Fibroblast of villous mesenchyme (primary cell): ENCODE results near the gene PSAP. TPM values are rescaled to one million over a fixed set of nuclear protein-coding genes. Genes with fewer than 3 reads are reported as not detected.
A peak's percentile ranks its signal among the peaks of the same experiment; 100 is the strongest.

Source experiments
- DNase-seq: peaks from one replicate; pipeline ENCODE4 v3.0.0-alpha.2; 2010; ENCODE audit warnings: low read depth
- H3K4me3 ChIP-seq: 2 replicates; pipeline ENCODE4 v1.5.1; 2011; ENCODE audit warnings: low read depth, mild to moderate bottlenecking, low read length
- CTCF ChIP-seq: IDR thresholded peaks from 2 replicates; pipeline ENCODE4 v1.5.1; 2012; ENCODE audit warnings: low read depth, mild to moderate bottlenecking, low read length; ENCODE audit not compliant: insufficient read depth
- total RNA-seq: library from RNA; depleted of rRNA; stranded (reverse); fragments of >200 nt; gene quantifications from 2 replicates; pipeline ENCODE4 v1.2.3, GENCODE V29; 2012

Gene PSAP
- total RNA-seq, 1 donor = 521 TPM

DNA sequence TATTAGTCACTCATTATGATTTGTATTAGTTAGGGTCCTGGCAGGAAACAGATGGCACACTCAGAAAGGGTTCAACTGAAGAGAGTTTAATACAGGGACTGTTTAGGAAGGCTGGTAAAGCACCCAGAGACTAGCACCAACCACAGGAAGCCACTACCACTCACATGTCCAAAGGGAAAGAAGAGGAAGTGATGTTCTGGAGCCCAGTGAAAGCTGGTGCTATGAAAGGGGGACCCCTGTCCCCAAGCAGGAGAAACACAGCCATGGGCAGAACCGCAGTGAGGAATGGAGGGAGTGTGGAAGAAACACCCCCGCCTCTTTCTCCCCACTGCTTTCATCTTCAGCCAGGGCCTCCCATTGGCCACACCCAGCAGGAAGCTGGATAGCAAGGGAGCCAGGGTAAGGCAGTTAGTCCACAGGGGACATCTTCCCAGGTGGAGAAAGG lies 74.5 kb downstream of the PSAP start:
- TF ChIP-seq CTCF = no peak
- DNase-seq = no peak
- no peak overlapping the region for H3K4me3 ChIP-seq

DNA sequence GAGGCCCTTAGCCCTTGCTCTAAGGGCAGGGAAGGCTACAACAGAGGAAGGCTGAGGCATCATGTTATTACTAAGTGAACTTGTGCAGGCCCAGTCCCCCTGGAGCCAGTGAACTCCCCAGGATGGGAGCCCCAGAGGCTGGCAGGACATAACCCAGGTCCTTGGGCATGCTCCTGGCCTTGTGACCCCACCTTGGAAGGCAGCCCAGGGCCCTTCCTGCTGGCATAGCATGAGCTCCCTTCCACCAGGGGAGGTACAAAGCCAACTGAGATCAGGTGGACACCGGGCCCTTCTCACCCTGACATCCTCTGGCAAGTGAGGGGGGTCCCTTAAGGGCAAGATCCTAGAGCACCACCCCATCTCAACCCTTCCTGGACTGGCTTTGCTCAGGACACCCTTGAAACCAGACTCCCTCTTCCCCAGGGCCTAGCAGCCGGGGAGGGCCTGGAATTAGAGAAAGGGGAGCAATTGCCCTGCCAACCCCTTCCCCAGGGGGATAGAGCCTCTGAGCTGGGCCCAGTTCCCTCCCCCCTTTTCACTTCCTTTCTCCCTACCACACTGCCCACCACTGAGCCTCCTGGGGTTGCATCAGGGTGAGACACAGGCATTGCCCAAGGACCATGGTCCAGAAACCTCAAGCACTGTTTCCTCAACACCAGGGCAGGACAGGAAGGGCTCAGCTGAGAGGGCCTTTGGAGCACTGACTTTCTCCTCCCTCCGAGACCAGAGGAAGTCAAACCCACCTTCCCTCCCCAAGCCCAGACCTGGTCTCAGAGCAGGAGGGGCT lies 75.9 kb downstream of the PSAP start:
- no peak overlapping the region for H3K4me3 ChIP-seq
- TF ChIP-seq CTCF = no peak
- no peak for DNase-seq

- DNase-seq = peak; percentile 81
Observed at GRCh38 chr10:71773221-71773971, 77.7 kb downstream of the PSAP start, which contains the start of gene VSIR. TSS of gene VSIR (minus strand) at chr10:71773520. CDS start at chr10:71773439, 81 bp downstream.

GRCh38 chr10:71772832-71773220 lies 78.2 kb downstream of the PSAP start:
- no peak for DNase-seq
- peak overlapping the region; percentile 80 for H3K4me3 ChIP-seq
- no peak for TF ChIP-seq CTCF

More at GRCh38 chr10:71773221-71773971, 77.7 kb downstream of the PSAP start, which contains the start of gene VSIR:
- peak; percentile 83 for TF ChIP-seq CTCF
- H3K4me3 ChIP-seq = peak within 1 kb of the TSS; percentile 80

GRCh38 chr10:71771821-71772617 lies 79.0 kb downstream of the PSAP start:
- DNase-seq = peak; percentile 79
- TF ChIP-seq CTCF = no peak
- peak overlapping the region; percentile 80 for H3K4me3 ChIP-seq

GRCh38 chr10:71771204-71771603 lies 79.8 kb downstream of the PSAP start:
- no peak for DNase-seq
- no peak overlapping the region for H3K4me3 ChIP-seq
- TF ChIP-seq CTCF = no peak
